Measurements from ENCODE around the gene ROBO3. TPM values are rescaled to one million over a fixed set of nuclear protein-coding genes. Genes with fewer than 3 reads are reported as not detected.

Gene ROBO3
- total RNA-seq, 1 donor from 2014 or later = 18.9 TPM

GRCh38 chr11:124890683-124891372, 25.6 kb downstream of the ROBO3 start:
- no peak for TF ChIP-seq POLR2A (IDR thresholded peaks at IDR 0.05)
- no peak for TF ChIP-seq CTCF (IDR thresholded peaks at IDR 0.05)
- no peak for TF ChIP-seq POLR2AphosphoS5 (IDR thresholded peaks at IDR 0.05; ENCODE audit: insufficient read depth in 1 of 2, low read depth in 1 of 2)
- DNase-seq (ENCODE audit: extremely low spot score in 2 of 2) = peak; percentile 82 to 93
- Histone ChIP-seq H3K9me3 (no peaks in the 10 kb centered on the region), H3K27me3 (no peaks in the 10 kb centered on the region), H3K27ac (no peak overlapping the region), H3K4me3 (no peak overlapping the region), H3K4me1 (no peaks in the 10 kb centered on the region), H3K36me3 (no peaks in the 10 kb centered on the region)
- intact Hi-C loops (cut with DNase I) = no loop called here

GRCh38 chr11:124891373-124891861, 26.2 kb downstream of the ROBO3 start:
- no peaks in the 10 kb centered on the region for H3K27me3 ChIP-seq
- no peaks in the 10 kb centered on the region for H3K9me3 ChIP-seq
- H3K4me1 ChIP-seq = no peaks in the 10 kb centered on the region
- no peak overlapping the region for H3K27ac ChIP-seq
- H3K36me3 ChIP-seq = no peaks in the 10 kb centered on the region
- peak in 1 of 2 donors; percentile 87 for DNase-seq (ENCODE audit: extremely low spot score in 2 of 2)
- H3K4me3 ChIP-seq = no peak overlapping the region
- intact Hi-C loops (cut with DNase I) = no loop called here
- TF ChIP-seq POLR2AphosphoS5 (IDR thresholded peaks at IDR 0.05; ENCODE audit: insufficient read depth in 1 of 2, low read depth in 1 of 2) = no peak
- TF ChIP-seq POLR2A (IDR thresholded peaks at IDR 0.05) = no peak
- no peak for TF ChIP-seq CTCF (IDR thresholded peaks at IDR 0.05)

- Histone ChIP-seq H3K36me3 (no peaks in the 10 kb centered on the region), H3K27ac (no peak overlapping the region), H3K4me1 (no peaks in the 10 kb centered on the region), H3K4me3 (no peak overlapping the region), H3K27me3 (no peaks in the 10 kb centered on the region), H3K9me3 (no peaks in the 10 kb centered on the region)
- peak; percentile 52 to 77 for DNase-seq (ENCODE audit: extremely low spot score in 2 of 2)
- intact Hi-C loops (cut with DNase I) = no loop called here
- TF ChIP-seq CTCF (IDR thresholded peaks at IDR 0.05) (no peak), POLR2A (IDR thresholded peaks at IDR 0.05) (no peak), POLR2AphosphoS5 (IDR thresholded peaks at IDR 0.05; ENCODE audit: insufficient read depth in 1 of 2, low read depth in 1 of 2) (no peak)
Observed at GRCh38 chr11:124892146-124892545, 26.9 kb downstream of the ROBO3 start.

GRCh38 chr11:124892750-124893454, 27.7 kb downstream of the ROBO3 start:
- Histone ChIP-seq H3K9me3 (no peaks in the 10 kb centered on the region), H3K36me3 (no peaks in the 10 kb centered on the region), H3K4me3 (no peak overlapping the region), H3K27ac (no peak overlapping the region), H3K27me3 (no peaks in the 10 kb centered on the region), H3K4me1 (no peaks in the 10 kb centered on the region)
- TF ChIP-seq POLR2AphosphoS5 (IDR thresholded peaks at IDR 0.05; ENCODE audit: insufficient read depth in 1 of 2, low read depth in 1 of 2) = no peak
- no peak for TF ChIP-seq POLR2A (IDR thresholded peaks at IDR 0.05)
- TF ChIP-seq CTCF (IDR thresholded peaks at IDR 0.05) = no peak
- intact Hi-C loops (cut with DNase I) = no loop called here
- peak; percentile 46 to 67 for DNase-seq (ENCODE audit: extremely low spot score in 2 of 2)

Data from vagina (tissue), 2 donors.